ENCODE data around the gene ADTRP. TPM values are rescaled to one million over a fixed set of nuclear protein-coding genes. Genes with fewer than 3 reads are reported as not detected.

ADTRP gene
- total and polyA plus RNA-seq, 9 donors = 0.12 to 0.80 (median 0.34) TPM; not detected in 5

DNA sequence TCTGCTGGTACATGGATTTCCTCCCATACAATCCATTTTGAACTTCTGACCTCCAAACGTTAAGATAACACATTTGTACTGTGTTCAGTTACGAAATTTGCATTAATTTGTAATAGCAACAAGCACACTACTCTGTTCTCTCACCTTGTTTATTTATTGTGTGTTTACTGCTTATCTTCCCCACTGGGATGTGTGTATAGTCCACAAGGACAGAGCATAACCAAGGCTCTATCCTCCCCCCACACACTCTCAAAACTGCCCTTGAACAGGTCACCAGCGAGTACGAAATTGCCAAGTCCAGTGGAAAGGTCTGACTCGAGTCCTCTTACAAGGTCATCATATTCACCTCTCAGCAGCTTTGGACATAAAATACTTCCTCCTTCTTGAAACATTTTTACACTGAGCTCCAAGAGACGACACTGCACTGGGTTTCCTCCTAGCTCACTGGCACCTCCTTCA lies 18.6 kb downstream of the ADTRP start:
- intact Hi-C loops (cut with DNase I) = no loop called here
- Histone ChIP-seq H3K4me3 (no peak overlapping the region), H3K4me1 (ENCODE audit: insufficient read depth) (peaks cover 8% of the 10 kb centered on the region), H3K36me3 (no peaks in the 10 kb centered on the region), H3K27me3 (no peaks in the 10 kb centered on the region), H3K9me3 (no peaks in the 10 kb centered on the region), H3K27ac (no peak overlapping the region)
- TF ChIP-seq POLR2A (IDR thresholded peaks at IDR 0.05) (no peak), EP300 (IDR thresholded peaks at IDR 0.05) (no peak), CTCF (IDR thresholded peaks at IDR 0.05) (no peak)
- no peak for DNase-seq
- 29 to 40% (median 37%) methylated on average over 6 of the region's 6 CpGs for WGBS, 3 donors

DNA sequence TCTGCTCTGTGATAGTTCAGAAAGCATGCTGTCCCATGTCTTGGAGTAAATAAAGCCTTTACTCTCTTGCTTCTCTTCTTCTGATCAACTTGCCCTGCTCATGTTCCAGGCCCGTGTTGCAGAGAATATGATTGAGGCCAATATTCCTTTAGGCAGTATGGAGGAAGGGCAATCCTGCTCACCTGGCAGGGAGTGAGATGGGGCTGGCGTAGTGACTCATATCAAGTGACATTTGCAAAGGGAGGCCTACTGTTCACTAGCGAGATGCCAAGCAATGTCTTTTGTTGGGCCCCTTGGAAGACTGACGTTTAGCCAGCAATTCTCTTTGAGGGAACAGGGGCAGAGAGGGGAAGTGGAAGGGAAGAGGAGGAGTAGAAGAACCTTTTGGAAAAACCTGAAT lies 19.7 kb downstream of the ADTRP start:
- Histone ChIP-seq H3K36me3 (no peaks in the 10 kb centered on the region), H3K4me1 (ENCODE audit: insufficient read depth) (peaks cover 8% of the 10 kb centered on the region), H3K27ac (no peak overlapping the region), H3K9me3 (no peaks in the 10 kb centered on the region), H3K27me3 (no peaks in the 10 kb centered on the region), H3K4me3 (no peak overlapping the region)
- TF ChIP-seq CTCF (IDR thresholded peaks at IDR 0.05) (no peak), POLR2A (IDR thresholded peaks at IDR 0.05) (no peak), EP300 (IDR thresholded peaks at IDR 0.05) (no peak)
- WGBS, 3 donors = 82 to 83% (median 83%) methylated on average over 4 of the region's 4 CpGs
- no peak for DNase-seq
- intact Hi-C loops (cut with DNase I) = no loop called here

- Histone ChIP-seq H3K4me3 (no peak overlapping the region), H3K27ac (no peak overlapping the region), H3K9me3 (no peaks in the 10 kb centered on the region), H3K36me3 (no peaks in the 10 kb centered on the region), H3K4me1 (ENCODE audit: insufficient read depth) (peaks cover 2% of the 10 kb centered on the region), H3K27me3 (no peaks in the 10 kb centered on the region)
- intact Hi-C loops (cut with DNase I) = no loop called here
- 51 to 96% (median 95%) methylated on average over 1 of the region's 1 CpG for WGBS, 3 donors
- TF ChIP-seq POLR2A (IDR thresholded peaks at IDR 0.05) = no peak
- no peak for TF ChIP-seq EP300 (IDR thresholded peaks at IDR 0.05)
- TF ChIP-seq CTCF (IDR thresholded peaks at IDR 0.05) = no peak
- no peak for DNase-seq
Measured at GRCh38 chr6:11756726-11757125, 21.9 kb downstream of the ADTRP start.

DNA sequence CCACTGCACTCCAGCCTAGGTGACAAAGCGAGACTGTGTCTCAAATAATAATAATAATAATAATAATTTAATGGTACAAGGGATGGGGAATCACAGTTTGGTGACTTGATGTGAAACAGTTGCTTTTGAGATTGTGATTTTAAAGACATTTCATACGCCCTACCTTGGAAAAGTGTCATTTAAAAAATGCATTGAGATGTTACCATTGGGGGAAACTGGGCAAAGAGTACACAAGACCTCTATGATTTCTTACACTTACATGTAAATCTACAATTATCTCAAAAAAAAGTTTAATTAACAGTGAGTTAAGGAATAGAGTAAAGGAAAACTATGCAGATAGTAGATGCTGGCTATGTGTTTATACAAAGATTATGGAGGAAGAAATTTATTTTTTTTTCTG lies 22.3 kb downstream of the ADTRP start:
- 93 to 98% (median 97%) methylated on average over 2 of the region's 2 CpGs for WGBS, 3 donors
- H3K9me3 ChIP-seq = no peaks in the 10 kb centered on the region
- no peak for DNase-seq

More for the DNA sequence above, 22.3 kb downstream of the ADTRP start:
- intact Hi-C loops (cut with DNase I) = no loop called here
- TF ChIP-seq POLR2A (IDR thresholded peaks at IDR 0.05) (no peak), CTCF (IDR thresholded peaks at IDR 0.05) (no peak), EP300 (IDR thresholded peaks at IDR 0.05) (no peak)
- Histone ChIP-seq H3K27me3 (no peaks in the 10 kb centered on the region), H3K4me1 (ENCODE audit: insufficient read depth) (peaks cover 2% of the 10 kb centered on the region), H3K4me3 (no peak overlapping the region), H3K27ac (no peak overlapping the region), H3K36me3 (no peaks in the 10 kb centered on the region)

Measured in ovary (tissue), 9 donors.